ENCODE results near the gene PRM2.

- TF ChIP-seq POLR2AphosphoS5 (IDR thresholded peaks at IDR 0.05) (no peak), CTCF (IDR thresholded peaks at IDR 0.05) (no peak), POLR2A (IDR thresholded peaks at IDR 0.05) (no peak)
Measured at GRCh38 chr16:11310634-11310977, 34.3 kb upstream of the PRM2 start.

Data from breast epithelium (tissue), 3 donors.